ENCODE results near the gene RCN2.

Gene RCN2

DNA sequence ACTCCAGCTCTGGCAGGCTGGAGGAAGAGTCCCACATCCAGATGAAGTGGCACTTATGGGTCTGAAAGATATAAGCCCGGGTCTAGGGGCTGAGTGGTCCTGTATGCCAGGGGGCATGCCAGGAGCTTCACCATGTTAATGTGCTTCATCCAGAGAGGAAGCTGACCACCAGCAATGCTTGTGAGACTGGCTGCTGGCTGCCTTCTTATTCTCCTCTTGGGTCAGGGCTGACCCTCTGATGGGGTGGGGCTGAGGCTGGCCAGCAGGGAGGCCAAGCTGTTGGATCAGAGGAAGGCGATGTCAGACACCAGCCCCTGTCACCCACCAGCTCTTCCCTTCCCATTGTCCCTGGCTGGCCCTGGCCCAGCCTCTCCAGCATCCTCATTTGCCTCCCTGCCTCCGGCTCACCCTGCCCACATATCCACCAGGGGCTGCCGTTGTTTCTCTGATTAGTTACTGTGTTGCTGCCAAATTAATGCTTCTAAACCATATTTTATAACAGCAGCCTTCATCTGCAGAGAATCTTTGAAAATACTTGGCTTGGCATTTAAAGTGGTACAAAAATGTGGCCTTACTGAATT is 43.0 kb downstream of the RCN2 start:
- DNase-seq (ENCODE audit: low read depth): no peak

DNA sequence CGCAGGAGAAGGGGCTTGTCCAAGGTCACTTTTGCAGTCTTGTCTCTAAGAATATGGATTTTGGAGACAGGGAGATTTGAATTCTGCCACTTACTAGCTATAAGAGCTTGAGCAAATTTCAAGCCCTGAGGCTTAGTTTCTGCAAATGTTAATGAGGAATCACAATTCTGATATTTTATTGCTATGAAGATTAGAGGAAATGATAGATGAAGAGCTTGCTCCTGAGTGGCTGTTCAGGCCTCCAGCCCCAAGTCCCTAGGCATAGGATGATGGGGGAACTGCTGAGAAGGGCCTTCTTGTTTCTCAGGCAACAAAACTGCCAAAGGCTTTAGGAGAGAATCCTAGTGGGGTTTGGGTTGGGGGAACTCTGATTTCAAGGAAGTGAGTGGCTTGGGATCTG is 44.6 kb downstream of the RCN2 start:
- no peak for DNase-seq (ENCODE audit: low read depth)

DNA sequence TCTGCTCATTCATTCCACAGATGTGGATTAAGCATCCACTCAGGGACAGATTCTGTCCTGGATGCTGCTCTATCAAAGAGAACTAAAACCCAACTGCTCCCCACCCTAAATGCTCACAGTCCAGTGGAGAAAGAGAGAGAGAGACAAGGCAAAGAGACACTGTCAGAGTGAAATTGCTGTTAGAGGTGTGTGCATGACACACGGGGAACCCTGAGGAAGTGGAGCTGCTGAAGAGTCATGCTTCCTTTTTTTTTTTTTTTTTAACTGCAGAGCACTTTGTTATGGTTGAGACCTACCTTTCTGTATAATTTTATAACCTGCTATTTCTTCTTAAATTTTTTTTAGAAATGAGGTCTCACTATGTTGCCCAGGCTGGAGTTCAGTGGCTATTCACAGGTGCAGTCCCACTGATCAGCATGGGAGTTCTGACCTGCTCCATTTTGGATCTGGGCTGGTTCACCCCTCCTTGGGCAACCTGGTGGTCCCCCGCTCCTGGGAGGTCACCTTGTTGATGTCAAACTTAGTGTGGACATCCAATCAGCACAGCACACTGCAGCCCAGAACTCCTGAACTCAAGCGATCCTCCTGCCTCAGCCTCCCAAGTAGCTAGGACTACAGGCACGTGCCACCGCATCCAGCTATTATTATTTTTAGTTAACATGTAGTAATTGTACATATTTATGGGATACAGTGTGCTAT is 45.2 kb downstream of the RCN2 start:
- DNase-seq (ENCODE audit: low read depth): no peak

DNA sequence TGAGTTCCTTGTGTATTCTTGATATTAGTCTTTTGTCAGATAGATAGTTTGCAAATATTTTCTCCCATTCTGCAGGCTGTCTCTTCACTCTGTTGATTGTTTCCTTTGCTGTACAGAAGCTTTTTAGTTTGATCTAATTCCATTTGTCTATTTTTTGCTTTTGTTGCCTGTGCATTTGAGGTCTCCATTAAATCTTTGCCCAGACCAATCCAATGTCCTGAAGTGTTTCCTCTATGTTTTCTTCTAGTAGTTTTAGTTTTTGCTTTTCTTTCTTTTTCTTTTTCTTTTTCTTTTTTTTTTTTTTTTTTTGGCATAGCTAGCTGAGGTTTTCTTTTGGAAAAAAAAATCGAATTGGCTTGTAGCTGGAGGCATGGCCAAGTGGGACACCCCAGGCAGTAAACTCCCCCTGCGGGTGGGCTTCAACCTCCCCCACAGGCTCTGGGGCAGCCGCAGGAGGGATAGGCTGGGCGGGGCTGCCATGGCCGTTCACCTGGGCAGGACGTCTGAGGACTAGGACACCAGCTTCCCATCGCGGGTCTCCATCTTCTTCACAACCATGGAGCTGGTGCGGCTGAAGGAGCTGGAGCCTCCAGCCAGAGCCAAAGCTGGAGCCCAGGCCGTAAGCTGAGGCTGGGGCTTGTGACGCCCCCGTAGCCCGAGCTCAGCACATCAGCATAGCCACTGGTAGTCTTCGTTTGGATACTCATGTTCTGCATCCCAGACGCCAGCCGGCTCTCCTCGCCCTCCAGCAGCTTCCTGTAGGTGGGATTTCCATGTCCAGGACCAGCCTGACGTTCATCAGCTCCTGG is 47.2 kb downstream of the RCN2 start:
- DNase-seq (ENCODE audit: low read depth): no peak

DNA sequence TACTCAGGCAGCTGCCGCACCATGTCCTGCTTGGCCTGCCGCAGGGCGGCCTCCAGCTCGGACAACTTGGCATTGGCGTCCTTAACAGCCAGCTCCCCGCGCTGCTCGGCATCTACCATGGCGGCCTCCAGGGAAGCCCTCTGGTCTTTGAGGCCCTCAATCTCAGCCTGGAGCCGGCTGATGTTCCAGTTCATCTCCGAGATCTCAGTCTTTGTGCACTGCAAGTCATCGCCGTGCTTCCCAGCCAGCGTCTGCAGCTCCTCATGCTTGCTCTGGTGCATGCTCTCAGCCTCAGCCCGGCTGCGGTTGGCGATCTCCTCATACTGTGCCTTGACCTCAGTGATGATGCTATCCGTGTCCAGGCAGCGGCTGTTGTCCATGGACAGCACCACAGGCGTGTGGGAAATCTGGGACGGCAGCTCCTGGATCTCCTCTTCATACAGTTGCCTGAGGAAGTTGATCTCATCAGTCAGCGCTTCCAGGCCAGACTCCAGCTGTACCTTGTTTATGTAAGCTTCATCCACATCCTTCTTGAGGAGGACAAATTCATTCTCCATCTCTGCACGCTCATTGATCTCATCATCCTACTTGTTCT is 47.9 kb downstream of the RCN2 start:
- DNase-seq (ENCODE audit: low read depth): no peak

DNA sequence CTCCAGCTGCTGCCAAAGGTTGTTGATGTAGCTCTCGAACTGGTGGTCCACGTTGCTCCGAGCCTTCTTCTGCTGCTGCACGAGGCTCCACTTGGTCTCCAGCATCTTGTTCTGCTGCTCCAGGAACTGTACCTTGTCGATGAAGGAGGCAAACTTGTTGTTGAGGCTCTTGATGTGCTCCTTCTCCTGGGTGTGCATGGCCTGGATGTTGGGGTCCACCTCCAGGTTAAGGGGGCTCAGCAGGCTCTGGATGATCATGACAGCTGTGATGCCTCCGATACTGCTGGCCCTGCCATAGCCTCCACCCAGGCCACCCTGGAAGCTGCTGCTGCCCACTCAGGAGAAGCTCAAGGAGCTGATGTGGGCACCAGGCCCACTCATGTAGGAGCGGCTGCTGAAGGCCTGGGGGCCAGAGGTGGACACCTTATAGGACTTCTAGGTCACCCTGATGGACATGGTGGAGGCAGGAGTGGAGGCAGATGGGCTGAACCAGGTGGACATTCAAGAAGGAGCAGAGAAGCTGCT is 48.5 kb downstream of the RCN2 start:
- DNase-seq (ENCODE audit: low read depth): no peak

DNA sequence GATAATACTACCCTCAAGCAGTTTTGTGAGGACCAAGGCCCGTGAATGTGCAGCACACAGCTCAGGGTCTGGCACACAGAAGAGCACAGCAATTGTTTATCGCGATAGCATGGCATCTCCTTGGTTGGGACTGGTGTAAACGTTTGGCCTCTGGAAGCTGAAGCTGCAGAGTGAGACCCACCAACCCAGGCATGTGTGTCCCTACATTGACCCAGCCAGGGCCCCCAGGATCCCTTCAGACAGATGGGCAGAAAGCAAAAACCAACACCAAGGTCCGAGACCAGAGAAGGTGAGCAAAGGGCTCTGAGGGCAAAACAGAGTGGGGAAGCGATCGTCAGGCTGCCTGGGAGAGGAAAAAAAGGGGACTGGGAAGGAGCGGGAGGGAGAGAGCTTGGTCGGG is 50.8 kb downstream of the RCN2 start:
- DNase-seq (ENCODE audit: low read depth): no peak

DNA sequence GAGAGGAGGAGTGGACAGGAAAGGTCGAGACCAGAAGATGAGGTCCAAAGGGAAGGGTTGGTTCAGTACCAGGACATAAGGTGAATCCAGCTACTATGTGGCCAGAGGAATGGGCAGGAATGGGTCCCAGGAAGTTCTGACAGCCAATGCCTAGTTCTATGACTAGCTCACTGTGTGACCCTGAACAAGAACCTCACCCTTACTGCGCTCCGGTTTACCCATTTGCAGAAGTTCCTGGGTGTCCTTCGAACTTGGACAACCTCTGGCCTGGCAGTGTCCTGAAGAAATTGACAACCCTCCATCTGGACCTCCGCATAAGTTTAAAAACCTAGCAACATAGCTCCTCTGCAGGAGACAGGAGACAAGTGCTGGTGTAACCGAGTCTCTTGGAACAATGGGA is 51.2 kb downstream of the RCN2 start:
- DNase-seq (ENCODE audit: low read depth): no peak

DNA sequence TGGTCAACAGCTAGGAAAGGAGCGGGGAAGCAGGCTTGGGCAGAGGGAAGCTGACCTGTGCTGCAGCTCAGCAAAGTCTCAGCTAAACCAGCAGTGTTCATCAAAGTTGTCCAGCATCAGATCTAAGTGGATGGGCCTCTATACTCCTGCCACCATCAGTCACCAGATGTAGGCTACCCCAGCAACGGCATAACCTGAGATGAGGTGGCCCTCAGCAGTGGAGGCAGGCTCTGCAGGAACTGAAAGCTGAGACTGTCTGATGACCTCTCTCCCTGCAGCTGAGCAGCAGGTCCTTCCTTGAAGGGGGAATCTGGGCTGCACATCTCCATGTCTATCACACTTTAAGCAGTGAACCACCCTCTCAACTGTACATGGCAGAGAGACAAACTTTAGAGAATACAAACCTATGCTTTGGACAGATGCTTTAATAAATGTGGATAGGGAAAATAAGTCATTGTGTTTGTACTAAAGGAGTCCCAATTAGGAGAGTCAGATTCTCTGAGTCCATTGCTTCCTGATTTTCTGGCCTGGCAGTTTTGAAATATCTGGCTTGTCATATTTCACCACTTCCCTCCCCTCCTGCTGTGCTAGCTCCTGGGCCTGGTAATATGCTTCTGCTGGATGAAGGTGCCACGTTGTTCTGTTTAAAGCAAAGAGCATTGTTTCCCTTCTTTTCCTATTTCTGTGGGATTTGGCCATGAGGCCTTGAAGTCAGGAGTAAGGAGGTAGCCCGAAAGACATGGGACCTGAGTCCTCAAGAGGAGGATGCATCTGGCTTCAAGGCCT is 52.2 kb downstream of the RCN2 start:
- no peak for DNase-seq (ENCODE audit: low read depth)

DNA sequence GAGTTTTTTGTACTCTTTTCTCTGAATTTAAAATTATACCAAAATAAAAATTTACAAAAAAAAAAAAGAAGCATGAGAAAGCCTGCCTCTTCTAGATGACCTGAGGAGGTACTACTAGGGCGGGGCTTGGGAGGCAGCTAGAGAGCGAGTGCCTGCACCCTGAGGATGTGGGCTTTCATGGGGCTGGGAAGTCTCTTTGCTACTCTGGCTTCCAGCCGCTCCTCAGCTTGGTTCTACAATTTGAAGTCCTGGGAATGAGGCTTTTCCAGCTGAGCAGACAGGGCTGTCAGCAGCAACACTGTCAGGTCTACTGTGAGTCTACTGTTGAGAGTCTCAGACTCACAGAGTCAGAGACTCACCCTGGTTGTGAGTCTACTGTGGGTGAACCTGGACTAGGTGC is 55.2 kb downstream of the RCN2 start:
- no peak for DNase-seq (ENCODE audit: low read depth)

DNA sequence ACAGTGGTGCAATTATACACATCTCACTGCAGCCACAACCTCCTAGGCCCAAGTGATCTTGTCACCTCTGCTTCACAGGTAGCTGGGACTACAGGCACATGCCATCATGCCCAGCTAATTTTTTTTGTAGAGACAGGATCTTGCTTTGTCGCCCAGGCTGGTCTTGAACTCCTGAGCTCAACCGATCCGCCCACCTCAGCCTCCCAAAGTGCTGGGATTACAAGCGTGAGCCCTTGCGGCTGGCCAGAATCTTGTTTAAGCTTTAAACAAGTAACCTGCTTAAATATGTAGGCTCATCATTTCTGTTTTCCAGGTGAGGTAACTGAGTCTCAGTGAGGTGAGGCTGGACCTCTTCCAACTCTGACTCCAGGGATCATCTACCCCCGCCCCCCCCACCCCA is 55.7 kb downstream of the RCN2 start:
- DNase-seq (ENCODE audit: low read depth): no peak

DNA sequence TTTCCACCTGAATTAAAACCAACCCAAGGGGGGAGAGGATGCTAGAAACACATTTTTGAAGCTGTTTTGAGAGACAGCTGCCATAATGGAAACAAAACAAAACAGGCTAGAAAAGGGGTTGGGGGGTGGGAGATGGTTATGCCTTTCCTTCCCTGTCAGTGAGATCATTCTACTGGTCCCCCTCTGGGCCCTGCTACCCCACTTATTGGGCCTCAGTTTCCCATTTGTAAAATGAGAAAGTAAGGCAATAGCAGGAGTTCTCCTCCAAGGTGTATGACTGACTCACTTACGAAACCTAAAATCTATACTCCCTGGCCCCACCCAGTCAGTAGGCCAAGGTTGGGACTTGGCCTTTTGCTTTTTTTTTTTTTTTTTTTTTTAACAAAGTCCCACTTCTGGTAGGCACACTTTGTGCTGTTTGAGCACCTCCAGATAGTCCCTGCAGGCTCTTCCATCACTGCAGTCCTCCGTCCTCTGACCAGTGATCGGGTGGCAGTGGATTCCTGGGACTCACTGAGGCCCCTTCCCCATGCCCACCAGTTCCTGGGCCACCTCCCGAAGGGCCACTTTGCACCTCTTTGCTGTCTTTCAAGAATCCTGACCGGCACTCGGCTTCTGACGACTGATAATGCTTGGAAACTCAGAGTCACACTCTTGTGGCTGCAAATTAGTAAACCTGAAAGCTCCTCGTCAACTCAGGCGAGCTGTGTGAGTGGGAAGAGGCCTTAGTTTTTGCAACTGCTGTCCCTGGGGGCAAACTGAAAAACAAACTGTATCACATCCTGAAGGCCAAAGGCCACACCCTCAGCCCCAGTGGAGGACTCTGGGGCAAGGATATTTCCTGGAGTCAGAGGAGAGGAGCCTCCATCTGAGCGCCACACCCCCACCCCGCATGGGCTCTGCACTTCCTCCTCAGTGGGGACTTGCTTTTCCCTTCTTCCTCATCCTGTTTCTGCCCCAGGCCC is 56.6 kb downstream of the RCN2 start:
- no peak for DNase-seq (ENCODE audit: low read depth)

DNA sequence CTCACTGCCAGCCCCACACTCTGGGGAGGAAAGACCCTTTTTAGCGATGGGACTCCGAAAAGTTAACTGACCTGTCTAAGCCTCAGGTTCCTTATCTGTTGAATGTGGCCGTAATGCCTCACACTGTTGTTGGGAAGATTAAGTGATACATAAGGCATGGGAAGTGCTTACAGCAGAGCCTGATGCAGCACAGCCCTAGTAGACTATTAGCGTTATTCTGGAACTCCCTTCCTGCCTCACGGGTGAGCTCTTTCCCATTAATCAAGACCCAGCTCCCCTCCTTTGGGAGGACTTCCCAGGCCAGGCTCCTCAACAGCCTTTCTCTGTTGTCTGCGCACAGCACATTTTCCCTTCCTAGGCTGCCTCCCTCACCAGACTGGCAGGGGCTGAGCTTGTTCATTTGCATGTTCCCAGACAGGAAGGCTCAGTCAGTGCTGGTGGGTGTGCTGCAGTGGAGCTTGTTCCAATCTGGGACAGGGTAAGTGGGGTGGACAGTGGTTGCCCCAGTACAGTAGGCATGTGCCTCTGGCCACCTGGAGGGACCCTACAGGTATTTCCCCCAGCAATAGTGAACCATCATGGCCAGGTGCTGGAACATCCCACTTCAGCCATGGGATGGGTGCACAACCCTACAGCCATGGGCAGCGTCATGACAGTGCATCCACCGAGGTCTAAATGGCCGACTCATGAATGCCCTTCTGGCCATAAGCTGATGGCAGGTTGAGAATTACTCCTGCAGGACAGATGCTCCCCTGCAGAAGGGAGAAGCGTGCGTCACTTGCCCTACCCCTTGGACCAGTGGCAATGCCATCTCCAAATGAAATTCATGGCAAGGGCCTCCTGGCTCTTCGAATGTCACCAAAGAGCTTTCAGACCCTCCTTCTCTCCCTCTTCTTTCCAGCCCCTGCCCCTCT is 57.6 kb downstream of the RCN2 start:
- DNase-seq (ENCODE audit: low read depth): no peak

DNA sequence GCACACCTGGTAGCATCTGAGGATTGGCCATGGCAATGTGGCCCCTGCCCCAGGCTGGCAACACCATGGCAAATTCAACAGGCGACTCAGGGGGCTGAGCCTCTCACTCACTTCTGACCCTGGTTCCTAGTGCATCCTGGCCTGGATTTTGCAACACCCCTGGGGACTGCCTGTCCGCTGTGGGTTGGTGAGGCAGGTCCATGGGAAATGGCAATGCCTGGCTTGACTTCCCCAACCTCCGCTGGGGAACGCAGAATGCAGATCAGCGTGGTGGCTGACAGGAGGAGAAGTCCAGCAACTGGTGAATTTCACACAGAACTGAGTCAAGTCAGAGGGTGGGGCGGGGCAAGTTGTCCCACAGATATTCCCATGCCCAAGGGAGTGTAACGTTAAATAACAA is 59.5 kb downstream of the RCN2 start:
- DNase-seq (ENCODE audit: low read depth): no peak

DNA sequence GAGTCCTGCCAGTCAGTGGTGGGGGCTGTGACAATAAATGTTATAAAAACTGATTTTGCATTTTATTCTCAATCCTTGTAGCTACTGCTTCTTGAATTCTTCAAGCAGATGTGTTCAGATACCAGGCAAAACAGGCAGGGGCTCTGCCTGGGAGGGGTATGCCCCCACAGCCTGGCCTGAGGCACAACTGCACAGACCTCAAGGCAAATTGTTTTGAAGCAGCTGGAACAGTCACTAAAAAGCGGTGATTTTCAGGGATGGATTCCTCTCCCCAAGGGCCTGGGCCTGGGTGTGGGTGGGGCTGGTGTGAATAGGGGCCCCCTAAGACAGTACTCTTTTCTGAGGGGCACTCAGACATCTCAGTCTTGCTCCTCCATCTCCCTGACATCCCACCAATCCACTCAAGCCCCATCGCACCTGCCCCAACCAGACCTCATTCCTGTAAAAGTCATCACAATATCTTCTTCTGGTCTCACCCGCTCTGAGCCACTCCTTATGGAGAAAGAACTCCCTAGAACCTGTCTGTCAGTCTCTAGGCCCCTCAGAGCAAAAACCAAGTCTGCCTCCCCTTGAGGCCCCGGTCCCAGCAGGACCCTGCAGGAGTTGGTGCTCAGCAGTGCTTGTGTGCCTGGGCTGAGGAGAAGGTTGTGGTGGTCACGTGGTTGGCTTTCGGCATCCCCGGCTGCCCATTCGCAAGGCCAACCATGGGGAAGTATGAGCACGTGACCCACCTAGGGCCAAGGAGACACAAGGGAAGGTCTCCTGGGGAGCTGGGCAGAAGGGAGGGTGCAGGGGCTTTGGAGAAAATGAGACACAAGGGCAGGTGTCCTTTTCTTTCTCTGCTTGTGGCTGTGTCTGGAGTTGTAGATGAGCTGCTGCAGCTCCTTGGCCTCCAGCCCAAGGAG is 60.4 kb downstream of the RCN2 start:
- no peak for DNase-seq (ENCODE audit: low read depth)

DNA sequence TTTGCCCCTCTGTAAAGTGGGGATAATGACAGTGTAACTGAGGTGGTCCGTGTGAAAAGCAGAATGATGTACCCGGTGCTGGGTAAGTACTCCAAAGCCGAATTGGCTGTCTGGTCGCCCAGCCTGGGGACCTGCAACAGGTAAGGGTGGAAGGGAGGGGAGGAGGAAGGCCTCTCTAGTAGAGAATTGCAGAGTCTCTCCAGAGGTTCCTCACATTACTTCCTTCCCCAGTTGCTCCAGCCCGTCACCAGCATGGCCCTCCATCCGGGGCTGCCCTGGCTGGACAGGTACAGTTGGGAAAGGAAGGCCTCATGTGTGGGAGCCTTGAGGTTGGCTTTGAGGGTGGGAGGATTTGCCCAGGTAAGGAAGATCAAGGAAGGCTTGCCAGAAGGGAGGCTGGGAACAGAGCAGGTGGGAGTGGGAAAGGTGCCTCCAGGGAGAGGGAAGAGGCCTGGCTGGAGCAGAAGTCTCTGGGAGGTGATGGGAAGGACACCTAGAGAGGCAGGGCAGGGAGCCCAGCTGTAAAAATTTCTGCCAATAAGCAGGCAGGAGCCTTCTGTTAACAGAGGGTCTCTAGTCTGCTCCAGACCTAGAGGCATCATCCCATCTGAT is 61.7 kb downstream of the RCN2 start:
- DNase-seq (ENCODE audit: low read depth): no peak

DNA sequence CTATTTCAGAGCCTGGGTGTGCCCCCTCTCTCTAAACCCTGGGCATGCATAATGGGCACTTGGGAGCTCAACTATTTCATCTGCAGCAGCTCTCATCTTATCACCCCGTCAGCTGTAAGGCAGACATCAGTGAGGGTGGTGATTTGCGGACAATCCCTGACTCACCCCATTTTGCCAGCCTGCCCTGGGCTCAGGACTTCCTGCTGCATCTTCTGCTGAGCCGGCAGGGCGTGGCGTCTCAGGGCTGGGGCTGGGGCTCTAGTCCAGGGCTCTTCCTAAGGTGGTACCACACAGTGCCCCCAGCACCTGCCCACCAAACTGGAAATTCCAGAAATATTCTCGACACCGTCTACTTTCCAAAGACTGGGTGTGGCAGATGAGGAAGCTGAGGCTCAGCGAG is 62.5 kb downstream of the RCN2 start:
- no peak for DNase-seq (ENCODE audit: low read depth)

DNA sequence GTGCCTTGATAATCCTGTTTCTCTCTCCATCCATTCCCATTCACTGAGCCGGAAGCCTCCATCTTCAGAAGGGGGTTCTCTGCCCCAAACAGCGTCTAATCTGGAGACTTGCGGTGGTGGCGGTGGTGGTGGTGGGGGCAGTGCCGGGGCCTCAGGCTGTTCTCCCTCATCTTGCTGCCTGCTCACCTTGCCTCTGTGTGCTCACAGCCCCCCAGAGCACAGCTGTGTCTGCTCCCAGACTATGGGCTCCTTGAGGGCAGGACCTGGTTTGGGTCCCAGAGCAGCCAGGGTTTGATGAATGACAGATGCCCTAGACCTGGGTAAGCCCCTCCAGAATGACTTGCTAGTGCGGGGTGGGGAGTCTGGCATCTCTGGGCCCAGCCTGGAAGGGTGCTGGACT is 62.9 kb downstream of the RCN2 start:
- DNase-seq (ENCODE audit: low read depth): no peak

Data from HS-5 (cell line).